HL-60 (cell line): Measurements from ENCODE around the gene ANAPC2.

Source experiments
- DNase-seq, 2 experiments: peaks; one replicate each; pipeline ENCODE4 v3.0.0-alpha.2; 2010 to 2020; ENCODE audit warnings: low read depth in 1 of 2, low spot score in 1 of 2
- H3K27ac ChIP-seq: fragments of 250-450 bp; sonication (Bioruptor Pico); replicated peaks from 2 replicates; pipeline ENCODE4 v1.5.1; 2020; ENCODE audit warnings: mild to moderate bottlenecking, moderate library complexity
- H3K27me3 ChIP-seq: fragments of 250-450 bp; sonication (Bioruptor Pico); 2 replicates; pipeline ENCODE4 v1.5.1; 2021; ENCODE audit warnings: mild to moderate bottlenecking, moderate library complexity; ENCODE audit not compliant: insufficient read depth, poor library complexity, severe bottlenecking
- H3K4me3 ChIP-seq: replicated peaks from 2 replicates; pipeline ENCODE4 v1.5.1; 2011; ENCODE audit warnings: mild to moderate bottlenecking, control low read depth, low read length; ENCODE audit not compliant: insufficient read depth
- GABPA ChIP-seq: IDR thresholded peaks from 2 replicates; pipeline ENCODE4 v1.6.1; 2012; ENCODE audit warnings: low read depth
- POLR2AphosphoS5 ChIP-seq: IDR thresholded peaks from 2 replicates; pipeline ENCODE4 v1.6.1; 2012; ENCODE audit warnings: low read depth
- SPI1 ChIP-seq: IDR thresholded peaks from 2 replicates; pipeline ENCODE4 v1.6.1; 2012; ENCODE audit warnings: low read depth, mild to moderate bottlenecking, borderline replicate concordance
- TF ChIP-seq, protein P1 (sequence below): IDR thresholded peaks from one replicate; pipeline ENCODE4 v1.5.1; 2011; ENCODE audit warnings: low read length, control low read depth, inconsistent platforms; ENCODE audit not compliant: insufficient read depth
- TF ChIP-seq, protein P2 (sequence below): IDR thresholded peaks from 2 replicates; pipeline ENCODE4 v1.6.1; 2012; ENCODE audit warnings: low read depth; ENCODE audit not compliant: insufficient replicate concordance

Gene ANAPC2

GRCh38 chr9:137188086-137188489 is 272 bp downstream of the ANAPC2 start:
- peak overlapping the region; percentile 99 for H3K4me3 ChIP-seq
- DNase-seq = no peak
- no peak for TF ChIP-seq GABPA
- TF ChIP-seq SPI1 = no peak
- H3K27ac ChIP-seq = peak overlapping the region; percentile 73
- no peaks in the 10 kb centered on the region for H3K27me3 ChIP-seq

GRCh38 chr9:137187386-137187785 is 974 bp downstream of the ANAPC2 start:
- Histone ChIP-seq H3K27me3 (no peaks in the 10 kb centered on the region), H3K4me3 (peak overlapping the region; percentile 99), H3K27ac (no peak overlapping the region; the same call in 1 of the 2 replicates)
- TF ChIP-seq GABPA (no peak), POLR2AphosphoS5 (no peak), SPI1 (no peak)
- TF ChIP-seq, protein P1, sequence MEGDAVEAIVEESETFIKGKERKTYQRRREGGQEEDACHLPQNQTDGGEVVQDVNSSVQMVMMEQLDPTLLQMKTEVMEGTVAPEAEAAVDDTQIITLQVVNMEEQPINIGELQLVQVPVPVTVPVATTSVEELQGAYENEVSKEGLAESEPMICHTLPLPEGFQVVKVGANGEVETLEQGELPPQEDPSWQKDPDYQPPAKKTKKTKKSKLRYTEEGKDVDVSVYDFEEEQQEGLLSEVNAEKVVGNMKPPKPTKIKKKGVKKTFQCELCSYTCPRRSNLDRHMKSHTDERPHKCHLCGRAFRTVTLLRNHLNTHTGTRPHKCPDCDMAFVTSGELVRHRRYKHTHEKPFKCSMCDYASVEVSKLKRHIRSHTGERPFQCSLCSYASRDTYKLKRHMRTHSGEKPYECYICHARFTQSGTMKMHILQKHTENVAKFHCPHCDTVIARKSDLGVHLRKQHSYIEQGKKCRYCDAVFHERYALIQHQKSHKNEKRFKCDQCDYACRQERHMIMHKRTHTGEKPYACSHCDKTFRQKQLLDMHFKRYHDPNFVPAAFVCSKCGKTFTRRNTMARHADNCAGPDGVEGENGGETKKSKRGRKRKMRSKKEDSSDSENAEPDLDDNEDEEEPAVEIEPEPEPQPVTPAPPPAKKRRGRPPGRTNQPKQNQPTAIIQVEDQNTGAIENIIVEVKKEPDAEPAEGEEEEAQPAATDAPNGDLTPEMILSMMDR = no peak
- TF ChIP-seq, protein P2, sequence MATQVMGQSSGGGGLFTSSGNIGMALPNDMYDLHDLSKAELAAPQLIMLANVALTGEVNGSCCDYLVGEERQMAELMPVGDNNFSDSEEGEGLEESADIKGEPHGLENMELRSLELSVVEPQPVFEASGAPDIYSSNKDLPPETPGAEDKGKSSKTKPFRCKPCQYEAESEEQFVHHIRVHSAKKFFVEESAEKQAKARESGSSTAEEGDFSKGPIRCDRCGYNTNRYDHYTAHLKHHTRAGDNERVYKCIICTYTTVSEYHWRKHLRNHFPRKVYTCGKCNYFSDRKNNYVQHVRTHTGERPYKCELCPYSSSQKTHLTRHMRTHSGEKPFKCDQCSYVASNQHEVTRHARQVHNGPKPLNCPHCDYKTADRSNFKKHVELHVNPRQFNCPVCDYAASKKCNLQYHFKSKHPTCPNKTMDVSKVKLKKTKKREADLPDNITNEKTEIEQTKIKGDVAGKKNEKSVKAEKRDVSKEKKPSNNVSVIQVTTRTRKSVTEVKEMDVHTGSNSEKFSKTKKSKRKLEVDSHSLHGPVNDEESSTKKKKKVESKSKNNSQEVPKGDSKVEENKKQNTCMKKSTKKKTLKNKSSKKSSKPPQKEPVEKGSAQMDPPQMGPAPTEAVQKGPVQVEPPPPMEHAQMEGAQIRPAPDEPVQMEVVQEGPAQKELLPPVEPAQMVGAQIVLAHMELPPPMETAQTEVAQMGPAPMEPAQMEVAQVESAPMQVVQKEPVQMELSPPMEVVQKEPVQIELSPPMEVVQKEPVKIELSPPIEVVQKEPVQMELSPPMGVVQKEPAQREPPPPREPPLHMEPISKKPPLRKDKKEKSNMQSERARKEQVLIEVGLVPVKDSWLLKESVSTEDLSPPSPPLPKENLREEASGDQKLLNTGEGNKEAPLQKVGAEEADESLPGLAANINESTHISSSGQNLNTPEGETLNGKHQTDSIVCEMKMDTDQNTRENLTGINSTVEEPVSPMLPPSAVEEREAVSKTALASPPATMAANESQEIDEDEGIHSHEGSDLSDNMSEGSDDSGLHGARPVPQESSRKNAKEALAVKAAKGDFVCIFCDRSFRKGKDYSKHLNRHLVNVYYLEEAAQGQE = no peak
- no peak for DNase-seq

- H3K27ac ChIP-seq = no peak overlapping the region
- H3K4me3 ChIP-seq = no peak overlapping the region
- TF ChIP-seq SPI1 (no peak), POLR2AphosphoS5 (no peak), GABPA (no peak)
- TF ChIP-seq, protein P2 = no peak
- TF ChIP-seq, protein P1 = no peak
Observed at GRCh38 chr9:137186385-137186784, 2.0 kb downstream of the ANAPC2 start.

GRCh38 chr9:137185921-137186320 is 2.4 kb downstream of the ANAPC2 start:
- Histone ChIP-seq H3K27ac (no peak overlapping the region), H3K4me3 (no peak overlapping the region), H3K27me3 (no peaks in the 10 kb centered on the region)
- TF ChIP-seq, protein P1 = no peak
- TF ChIP-seq POLR2AphosphoS5 (no peak), GABPA (no peak), SPI1 (no peak)
- TF ChIP-seq, protein P2 = no peak
- DNase-seq = no peak

More at GRCh38 chr9:137186385-137186784, 2.0 kb downstream of the ANAPC2 start:
- no peaks in the 10 kb centered on the region for H3K27me3 ChIP-seq
- no peak for DNase-seq
